Endothelial cell of umbilical vein (primary cell): ENCODE data around the gene ARHGEF6. TPM values are rescaled to one million over a fixed set of nuclear protein-coding genes. Genes with fewer than 3 reads are reported as not detected.

Experiments
- BruUV-seq: library from RNA; stranded (reverse); fragments of 400-500 nt; replicated peaks from 2 replicates; lab custom pipeline; 2021; lab: Mats Ljungman, UMichigan
- CTCF ChIA-PET: fragments of 300-600, 350-600 bp; sonication (Branson Sonifier 250); formaldehyde crosslinking; loops from one replicate; lab custom pipeline; 2021; ENCODE audit warnings: antibody characterized with exemption, inconsistent platforms; lab: Charles Lee
- POLR2A ChIA-PET: fragments of 300-600, 350-600 bp; sonication (Branson Sonifier 250); formaldehyde crosslinking; loops from one replicate; lab custom pipeline; 2021; ENCODE audit warnings: antibody characterized with exemption, inconsistent platforms; lab: Charles Lee
- DNase-seq: peaks from one replicate; pipeline ENCODE4 v3.0.0-alpha.2; 2011; ENCODE audit warnings: low read depth, low spot score
- FAIRE-seq: peaks from 2 replicates; lab custom pipeline; 2011; peaks lifted over from hg19 to GRCh38; lab: Jason Lieb, UNC
- H2AFZ ChIP-seq: 2 replicates; pipeline ENCODE4 v1.6.0; 2012; ENCODE audit warnings: low read depth, low read length, control low read depth, inconsistent platforms
- H3K27ac ChIP-seq: 2 replicates; pipeline ENCODE4 v1.5.1; 2011; ENCODE audit warnings: low read depth, mild to moderate bottlenecking, control low read depth, low read length, moderate library complexity; ENCODE audit not compliant: insufficient read depth
- H3K27me3 ChIP-seq, 2 experiments: 2 replicates each; pipeline versions ENCODE4 v1.6.0 to v1.6.1; 2011; ENCODE audit warnings: low read length in 2 of 2, mixed read lengths in 1 of 2; ENCODE audit not compliant: control insufficient read depth in 2 of 2, insufficient read depth in 2 of 2
- H3K36me3 ChIP-seq, 2 experiments: 2 replicates in 1 of 2; 3 replicates in 1 of 2; pipeline ENCODE4 v1.5.1; 2011; ENCODE audit warnings: low read length in 2 of 2, mild to moderate bottlenecking in 1 of 2, moderate library complexity in 1 of 2; ENCODE audit not compliant: control insufficient read depth in 2 of 2, insufficient read depth in 2 of 2; ENCODE audit errors: extremely low read depth in 1 of 2
- H3K4me1 ChIP-seq: 3 replicates; pipeline ENCODE4 v1.5.1; 2011; ENCODE audit warnings: mild to moderate bottlenecking, low read length; ENCODE audit not compliant: control insufficient read depth, insufficient read depth; ENCODE audit errors: extremely low read depth
- H3K4me2 ChIP-seq: 2 replicates; pipeline ENCODE4 v1.6.1; 2011; ENCODE audit warnings: low read length, control low read depth, mixed read lengths; ENCODE audit not compliant: insufficient read depth
- H3K4me3 ChIP-seq, 3 experiments: fragments of 200-600 bp in 1 of 3; sonication (generic), shearing (Covaris generic) in 1 of 3; replicated peaks in 1 of 3; 2 replicates each; pipeline ENCODE4 v1.5.1; 2011 to 2016; ENCODE audit warnings: control low read depth in 3 of 3, low read length in 3 of 3, mild to moderate bottlenecking in 2 of 3, inconsistent platforms in 1 of 3, low read depth in 1 of 3, moderate library complexity in 1 of 3; ENCODE audit not compliant: insufficient read depth in 1 of 3
- H3K79me2 ChIP-seq: 2 replicates; pipeline ENCODE4 v1.6.0; 2012; ENCODE audit warnings: low read length, inconsistent platforms; ENCODE audit not compliant: control insufficient read depth, insufficient read depth
- H3K9ac ChIP-seq: replicated peaks from 2 replicates; pipeline ENCODE3; 2011; ENCODE audit warnings: low read length, control low read depth; ENCODE audit not compliant: insufficient read depth; ENCODE audit errors: extremely low read depth
- H3K9me1 ChIP-seq: replicated peaks from 3 replicates; pipeline ENCODE4 v1.6.0; 2011; ENCODE audit warnings: mild to moderate bottlenecking, low read length; ENCODE audit not compliant: control insufficient read depth, insufficient read depth; ENCODE audit errors: extremely low read depth
- H3K9me3 ChIP-seq: replicated peaks from 2 replicates; pipeline ENCODE4 v1.5.1; 2012; ENCODE audit warnings: low read length, inconsistent platforms; ENCODE audit not compliant: control insufficient read depth, insufficient read depth
- H4K20me1 ChIP-seq: replicated peaks from 2 replicates; pipeline ENCODE3; 2011; ENCODE audit warnings: mild to moderate bottlenecking, low read length; ENCODE audit not compliant: control insufficient read depth, insufficient read depth; ENCODE audit errors: extremely low read depth
- CTCF ChIP-seq, 2 donors: IDR thresholded peaks; 1 replicate in 1 of 2; 2 replicates in 1 of 2; pipeline ENCODE4 v1.5.1; 2011; ENCODE audit warnings: low read length in 2 of 2, mild to moderate bottlenecking in 2 of 2, moderate library complexity in 2 of 2, control low read depth in 1 of 2, inconsistent platforms in 1 of 2, low read depth in 1 of 2; ENCODE audit not compliant: insufficient read depth in 1 of 2; ENCODE audit errors: extremely low read depth in 1 of 2
- EZH2 ChIP-seq: IDR thresholded peaks from 2 replicates; pipeline ENCODE4 v1.6.1; 2012; ENCODE audit warnings: borderline replicate concordance, low read depth, mild to moderate bottlenecking, moderate library complexity, low read length, inconsistent platforms; ENCODE audit not compliant: severe bottlenecking
- FOS ChIP-seq: IDR thresholded peaks from 2 replicates; pipeline ENCODE4 v1.6.1; 2011; ENCODE audit warnings: mild to moderate bottlenecking, low read length, moderate library complexity, borderline replicate concordance; ENCODE audit not compliant: insufficient read depth
- GATA2 ChIP-seq: IDR thresholded peaks from 2 replicates; pipeline ENCODE4 v1.7.0; 2011; ENCODE audit warnings: low read depth, mild to moderate bottlenecking, moderate library complexity, mixed read lengths, low read length; ENCODE audit not compliant: insufficient read length, insufficient read depth
- JUN ChIP-seq: IDR thresholded peaks from 2 replicates; pipeline ENCODE4 v1.6.1; 2011; ENCODE audit warnings: borderline replicate concordance, low read depth; ENCODE audit not compliant: insufficient read length, insufficient read depth
- MAX ChIP-seq: IDR thresholded peaks from 2 replicates; pipeline ENCODE4 v1.6.1; 2011; ENCODE audit not compliant: insufficient read depth, insufficient read length
- MYC ChIP-seq: IDR thresholded peaks from one replicate; pipeline ENCODE4 v1.6.1; 2011; ENCODE audit warnings: mild to moderate bottlenecking, low read depth, low read length
- POLR2A ChIP-seq: IDR thresholded peaks from 2 replicates; pipeline ENCODE4 v1.6.1; 2012; ENCODE audit warnings: low read depth, mild to moderate bottlenecking, control low read depth, low read length
- POLR2AphosphoS5 ChIP-seq: IDR thresholded peaks from 2 replicates; pipeline ENCODE4 v1.6.1; 2012; ENCODE audit warnings: low read depth, mild to moderate bottlenecking, control low read depth, low read length, moderate library complexity; ENCODE audit not compliant: insufficient read depth
- dilution Hi-C: fragments of 300-500 bp; cut with MboI; formaldehyde crosslinking; loops from one replicate; pipeline ENCODE4 v1.15.0; 2019; ENCODE audit warnings: low sequenced_read_pairs; ENCODE audit not compliant: extremely low pct_ligation_motif_present
- intact Hi-C: fragments of 100-400 bp; cut with micrococcal nuclease; formaldehyde crosslinking; loops from one replicate; pipeline ENCODE4 v1.10.0; 2022
- polyA plus RNA-seq, 4 experiments: library from polyadenylated mRNA; depleted of rRNA in 3 of 4; stranded (reverse) in 3 of 4; unstranded in 1 of 4; fragments of >200 nt; gene quantifications; 2 replicates each; pipeline versions ENCODE4 v1.2.1 to v1.2.3, GENCODE V29; 2011 to 2012; ENCODE audit warnings: missing spikeins in 1 of 4
- total RNA-seq: library from RNA; stranded (reverse); gene quantifications from 2 replicates; pipeline ENCODE4 v1.2.3, GENCODE V29; 2021

The ARHGEF6 gene
- total and polyA plus RNA-seq, 2 donors (not counting 3 experiments of a cell fraction or from before 2014, with no cell fraction given): 4.9 to 6.4 TPM

GRCh38 chrX:136691028-136691809 lies 89.5 kb downstream of the ARHGEF6 start:
- POLR2A ChIA-PET: no interaction called here

More at GRCh38 chrX:136691028-136691809, 89.5 kb downstream of the ARHGEF6 start:
- no peak for DNase-seq
- no peaks in the 10 kb centered on the region for H3K4me1 ChIP-seq
- no peaks in the 10 kb centered on the region for H3K27me3 ChIP-seq
- no peaks in the 10 kb centered on the region for H3K36me3 ChIP-seq
- intact Hi-C loops (no loop called here), dilution Hi-C loops (no loop called here)
- CTCF ChIA-PET: no interaction called here
- H3K27ac ChIP-seq: no peak overlapping the region
- no peaks in the 10 kb centered on the region for H3K9me1 ChIP-seq
- TF ChIP-seq POLR2AphosphoS5: no peak
- TF ChIP-seq GATA2: no peak
- TF ChIP-seq POLR2A: no peak
- TF ChIP-seq FOS: no peak
- TF ChIP-seq MYC: no peak
- TF ChIP-seq MAX: no peak
- no peak for TF ChIP-seq EZH2
- no peak for TF ChIP-seq CTCF (IDR thresholded peaks at IDR 0.05; ENCODE audit: extremely low read depth in 1 of 2, insufficient read depth in 1 of 2, low read depth in 1 of 2, low read length in 2 of 2)
- no peak for TF ChIP-seq JUN
- H4K20me1 ChIP-seq: no peaks in the 10 kb centered on the region
- no peak overlapping the region for H2AFZ ChIP-seq
- H3K9ac ChIP-seq: no peak overlapping the region
- no peaks in the 10 kb centered on the region for H3K79me2 ChIP-seq
- no peak overlapping the region for H3K4me3 ChIP-seq
- no peak for FAIRE-seq
- H3K9me3 ChIP-seq: no peaks in the 10 kb centered on the region
- BruUV-seq: no TSS peak
- no peak overlapping the region for H3K4me2 ChIP-seq
